Measurements from ENCODE around the gene MLST8. TPM values are rescaled to one million over a fixed set of nuclear protein-coding genes. Genes with fewer than 3 reads are reported as not detected.

MLST8 gene
- polyA plus RNA-seq, 3 donors, result 29.9 to 54.3 (median 30.5) TPM

DNA sequence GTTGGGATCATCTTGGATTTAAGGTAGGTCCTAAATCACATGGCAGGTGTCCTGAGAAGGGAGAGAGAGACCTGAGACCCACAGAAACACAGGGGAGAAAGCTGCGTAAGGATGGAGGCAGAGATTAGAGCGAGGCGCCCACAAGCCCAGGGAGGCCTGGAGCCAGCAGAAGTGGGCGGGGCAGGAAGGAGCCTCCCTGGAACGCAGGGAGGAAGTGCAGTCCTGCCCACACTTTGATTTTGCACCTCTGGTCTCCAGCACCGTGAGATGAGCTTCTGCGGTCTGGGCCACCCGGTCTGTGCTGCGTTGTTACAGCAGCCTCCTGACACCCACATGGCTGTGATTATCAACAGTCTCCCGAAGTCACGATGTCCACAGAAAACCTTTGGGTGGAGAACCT lies 37.3 kb downstream of the MLST8 start:
- no peaks in the 10 kb centered on the region for H3K4me1 ChIP-seq (ENCODE audit: control insufficient read depth in 1 of 2, insufficient read depth in 2 of 2, low read length in 2 of 2)
- H3K36me3 Mint-ChIP-seq, result peaks cover 42 to 72% of the 10 kb centered on the region in 2 donors
- no peak for DNase-seq
- peaks cover 12% of the 10 kb centered on the region for H4K20me1 ChIP-seq (ENCODE audit: insufficient read depth, low read length)
- no peak overlapping the region for H3K4me3 Mint-ChIP-seq
- H3K27me3 ChIP-seq (ENCODE audit: control insufficient read depth in 2 of 2, insufficient read depth in 2 of 2, low read length in 2 of 2), result peaks cover 5 to 13% of the 10 kb centered on the region in 2 donors
- H3K4me3 ChIP-seq (replicated peaks in 1 of 3; ENCODE audit: low read depth in 2 of 3, low read length in 3 of 3), result no peak overlapping the region
- no peak overlapping the region for H3K9ac ChIP-seq (ENCODE audit: insufficient read depth, low read length, poor library complexity, severe bottlenecking)
- peaks cover 12 to 19% (median 14%) of the 10 kb centered on the region in 3 donors for H3K27me3 Mint-ChIP-seq (ENCODE audit: low read depth in 3 of 3)
- peaks cover 0 to 3% (median 0%) of the 10 kb centered on the region in 7 donors for H3K9me3 Mint-ChIP-seq
- WGBS (ENCODE audit: insufficient coverage), result 82% methylated on average over 11 of the region's 11 CpGs
- no peak overlapping the region for H3K4me2 ChIP-seq (replicated peaks; ENCODE audit: extremely low read depth, low read length, poor library complexity, severe bottlenecking)
- no peak overlapping the region for H2AFZ ChIP-seq (ENCODE audit: insufficient read depth, low read depth, low read length, poor library complexity, severe bottlenecking)
- H3K79me2 ChIP-seq (ENCODE audit: insufficient read depth, low read length), result no peaks in the 10 kb centered on the region
- no peaks in the 10 kb centered on the region for H3K9me3 ChIP-seq (replicated peaks in 1 of 2; ENCODE audit: control insufficient read depth in 1 of 2, insufficient read depth in 1 of 2, low read length in 2 of 2)
- TF ChIP-seq, protein P1, sequence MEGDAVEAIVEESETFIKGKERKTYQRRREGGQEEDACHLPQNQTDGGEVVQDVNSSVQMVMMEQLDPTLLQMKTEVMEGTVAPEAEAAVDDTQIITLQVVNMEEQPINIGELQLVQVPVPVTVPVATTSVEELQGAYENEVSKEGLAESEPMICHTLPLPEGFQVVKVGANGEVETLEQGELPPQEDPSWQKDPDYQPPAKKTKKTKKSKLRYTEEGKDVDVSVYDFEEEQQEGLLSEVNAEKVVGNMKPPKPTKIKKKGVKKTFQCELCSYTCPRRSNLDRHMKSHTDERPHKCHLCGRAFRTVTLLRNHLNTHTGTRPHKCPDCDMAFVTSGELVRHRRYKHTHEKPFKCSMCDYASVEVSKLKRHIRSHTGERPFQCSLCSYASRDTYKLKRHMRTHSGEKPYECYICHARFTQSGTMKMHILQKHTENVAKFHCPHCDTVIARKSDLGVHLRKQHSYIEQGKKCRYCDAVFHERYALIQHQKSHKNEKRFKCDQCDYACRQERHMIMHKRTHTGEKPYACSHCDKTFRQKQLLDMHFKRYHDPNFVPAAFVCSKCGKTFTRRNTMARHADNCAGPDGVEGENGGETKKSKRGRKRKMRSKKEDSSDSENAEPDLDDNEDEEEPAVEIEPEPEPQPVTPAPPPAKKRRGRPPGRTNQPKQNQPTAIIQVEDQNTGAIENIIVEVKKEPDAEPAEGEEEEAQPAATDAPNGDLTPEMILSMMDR (IDR thresholded peaks at IDR 0.05), result no peak
- H3K27ac ChIP-seq (ENCODE audit: low read depth in 1 of 2, low read length in 2 of 2), result no peak overlapping the region
- peaks cover 47 to 55% of the 10 kb centered on the region in 2 donors for H3K36me3 ChIP-seq (replicated peaks in 1 of 2; ENCODE audit: control insufficient read depth in 1 of 2, insufficient read depth in 2 of 2, low read length in 2 of 2)
- peak overlapping the region in 1 of 7 donors; percentile 54 for H3K27ac Mint-ChIP-seq
- H3K4me1 Mint-ChIP-seq, result peaks cover 3% of the 10 kb centered on the region
- intact Hi-C loops (cut with micrococcal nuclease), result loop anchor here in 1 of 2 donors (10.0 kb wide), 1 partner anchor 238 kb away; the partner anchor contains the start of gene ZNF598

DNA sequence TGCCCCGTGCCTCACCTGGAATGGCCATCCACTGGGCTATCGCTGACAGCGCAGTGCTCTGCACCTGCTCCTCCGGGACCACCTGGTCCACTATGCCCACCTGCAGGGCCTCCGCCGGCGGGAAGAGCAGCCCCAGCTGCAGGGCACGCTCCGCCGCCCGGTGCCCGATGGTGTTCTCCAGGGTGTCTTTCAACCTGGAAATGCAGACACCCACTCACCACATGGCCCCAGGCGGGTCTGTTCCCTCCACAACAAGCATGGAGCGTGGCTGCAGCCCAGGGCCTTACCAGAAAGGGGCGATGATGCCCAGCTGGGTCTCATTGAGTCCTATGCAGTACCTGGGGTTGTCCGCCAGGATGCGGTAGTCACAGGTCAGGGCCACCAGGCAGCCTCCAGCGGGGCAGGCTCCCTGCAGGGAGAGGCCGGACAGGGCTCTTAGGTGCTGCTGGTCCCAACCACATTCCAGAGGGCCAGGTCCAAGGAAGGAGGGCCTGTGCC lies 37.8 kb downstream of the MLST8 start:
- Histone ChIP-seq H3K4me1 (ENCODE audit: control insufficient read depth in 1 of 2, insufficient read depth in 2 of 2, low read length in 2 of 2) (no peaks in the 10 kb centered on the region), H3K4me2 (replicated peaks; ENCODE audit: extremely low read depth, low read length, poor library complexity, severe bottlenecking) (no peak overlapping the region), H3K9ac (ENCODE audit: insufficient read depth, low read length, poor library complexity, severe bottlenecking) (no peak overlapping the region), H3K36me3 (replicated peaks in 1 of 2; ENCODE audit: control insufficient read depth in 1 of 2, insufficient read depth in 2 of 2, low read length in 2 of 2) (peaks cover 47 to 55% of the 10 kb centered on the region in 2 donors), H3K4me3 (replicated peaks in 1 of 3; ENCODE audit: low read depth in 2 of 3, low read length in 3 of 3) (no peak overlapping the region), H2AFZ (ENCODE audit: insufficient read depth, low read depth, low read length, poor library complexity, severe bottlenecking) (no peak overlapping the region), H3K79me2 (ENCODE audit: insufficient read depth, low read length) (no peaks in the 10 kb centered on the region), H4K20me1 (ENCODE audit: insufficient read depth, low read length) (peaks cover 8% of the 10 kb centered on the region), H3K27me3 (ENCODE audit: control insufficient read depth in 2 of 2, insufficient read depth in 2 of 2, low read length in 2 of 2) (peaks cover 0 to 8% of the 10 kb centered on the region in 2 donors), H3K27ac (ENCODE audit: low read depth in 1 of 2, low read length in 2 of 2) (no peak overlapping the region), H3K9me3 (replicated peaks in 1 of 2; ENCODE audit: control insufficient read depth in 1 of 2, insufficient read depth in 1 of 2, low read length in 2 of 2) (no peaks in the 10 kb centered on the region)
- Mint-ChIP-seq H3K9me3 (peaks cover 0 to 3% (median 0%) of the 10 kb centered on the region in 7 donors), H3K36me3 (peaks cover 42 to 74% of the 10 kb centered on the region in 2 donors), H3K4me1 (peaks cover 3% of the 10 kb centered on the region), H3K27me3 (ENCODE audit: low read depth in 3 of 3) (peaks cover 11 to 14% (median 11%) of the 10 kb centered on the region in 3 donors), H3K4me3 (no peak overlapping the region), H3K27ac (no peak overlapping the region)
- no peak for DNase-seq
- intact Hi-C loops (cut with micrococcal nuclease), result loop anchor here in 1 of 2 donors (10.0 kb wide), 1 partner anchor 238 kb away; the partner anchor contains the start of gene ZNF598
- WGBS (ENCODE audit: insufficient coverage), result 98% methylated on average over 19 of the region's 19 CpGs
- TF ChIP-seq, protein P1 (IDR thresholded peaks at IDR 0.05), result no peak

Measured in CD14-positive monocyte (primary cell).